K562 (cell line): ENCODE results near the gene COL7A1. TPM values are rescaled to one million over a fixed set of nuclear protein-coding genes. Genes with fewer than 3 reads are reported as not detected.
A peak's percentile ranks its signal among the peaks of the same experiment; 100 is the strongest.

ENCODE experiments used
- ATAC-seq: fragments of 200-7000 bp; cut with Tn5 transposase; 3 replicates; pipeline ENCODE4 v1.9.1; 2020; ENCODE audit warnings: moderate library complexity
- BruUV-seq: library from RNA; stranded (reverse); fragments of 400-500 nt; replicated peaks from 2 replicates; lab custom pipeline; 2021; lab: Mats Ljungman, UMichigan
- CTCF ChIA-PET: fragments of 300-600 bp; formaldehyde crosslinking; extraction: SDS; loops from one replicate; lab custom pipeline; 2021; ENCODE audit warnings: low intra/inter-chr PET ratio; lab: Yijun Ruan, JAX
- POLR2A ChIA-PET: fragments of 300-600, 350-650 bp; sonication (Branson Sonifier 250); formaldehyde crosslinking; extraction: SDS; loops from one replicate; lab custom pipeline; 2021; ENCODE audit warnings: antibody characterized with exemption, inconsistent platforms; lab: Yijun Ruan, JAX
- DNase-seq, 4 experiments: peaks; one replicate each; pipeline versions ENCODE4 v3.0.0 to v3.0.0-alpha.2; 2011 to 2018; ENCODE audit warnings: low spot score in 3 of 4, mixed read lengths in 3 of 4; ENCODE audit errors: extremely low read depth in 1 of 4
- FAIRE-seq: peaks from 2 replicates; lab custom pipeline; 2011; peaks lifted over from hg19 to GRCh38; lab: Jason Lieb, UNC
- H2AFZ ChIP-seq: 2 replicates; pipeline ENCODE4 v1.6.0; 2011; ENCODE audit warnings: low read depth, low read length, control low read depth, inconsistent platforms
- H3K27ac ChIP-seq: fragments of 200-600 bp; 3 replicates; pipeline ENCODE4 v1.8.0; 2011; ENCODE audit warnings: low read depth, mild to moderate bottlenecking, control low read depth, inconsistent platforms, low read length, moderate library complexity, mixed read lengths; ENCODE audit errors: extremely low read depth
- H3K27me3 ChIP-seq, 2 experiments: fragments of 300-600 bp in 1 of 2; 2 replicates in 1 of 2; 3 replicates in 1 of 2; pipeline versions ENCODE4 v1.6.0 to v1.8.0; 2011; ENCODE audit warnings: inconsistent platforms in 2 of 2, low read length in 2 of 2, mild to moderate bottlenecking in 1 of 2, mixed read lengths in 1 of 2, moderate library complexity in 1 of 2; ENCODE audit not compliant: control insufficient read depth in 2 of 2, insufficient read depth in 2 of 2
- H3K36me3 ChIP-seq: fragments of 300-600 bp; 3 replicates; pipeline ENCODE4 v1.8.0; 2011; ENCODE audit warnings: mild to moderate bottlenecking, low read length, inconsistent platforms; ENCODE audit not compliant: control insufficient read depth, insufficient read depth
- H3K4me1 ChIP-seq, 2 experiments: fragments of 200-600 bp in 1 of 2; replicated peaks in 1 of 2; 2 replicates in 1 of 2; 3 replicates in 1 of 2; pipeline versions ENCODE4 v1.5.1 to v1.8.0; 2011; ENCODE audit warnings: inconsistent platforms in 2 of 2, low read length in 2 of 2, mild to moderate bottlenecking in 1 of 2, mixed read lengths in 1 of 2, moderate library complexity in 1 of 2; ENCODE audit not compliant: control insufficient read depth in 2 of 2, insufficient read depth in 2 of 2
- H3K4me2 ChIP-seq: 2 replicates; pipeline ENCODE4 v1.6.1; 2011; ENCODE audit warnings: low read length, control low read depth, inconsistent platforms, mixed read lengths; ENCODE audit not compliant: insufficient read depth
- H3K4me3 ChIP-seq: fragments of 200-600 bp; sonication (generic), shearing (Covaris generic); 2 replicates; pipeline ENCODE4 v1.5.1; 2016; ENCODE audit warnings: control low read depth, inconsistent platforms
- H3K79me2 ChIP-seq: fragments of 200-600 bp; 3 replicates; pipeline ENCODE4 v1.8.0; 2011; ENCODE audit warnings: low read length, inconsistent platforms; ENCODE audit not compliant: control insufficient read depth, insufficient read depth
- H3K9ac ChIP-seq, 2 experiments: 2 replicates each; pipeline versions ENCODE4 v1.6.0 to v1.6.1; 2011; ENCODE audit warnings: low read depth in 2 of 2, low read length in 2 of 2, control low read depth in 1 of 2, inconsistent platforms in 1 of 2, mild to moderate bottlenecking in 1 of 2, mixed read lengths in 1 of 2; ENCODE audit not compliant: insufficient read depth in 1 of 2
- H3K9me1 ChIP-seq: one replicate; pipeline ENCODE4 v1.6.0; 2011; ENCODE audit warnings: inconsistent platforms, mild to moderate bottlenecking, low read length, moderate library complexity; ENCODE audit not compliant: control insufficient read depth, insufficient read depth
- H3K9me3 ChIP-seq: replicated peaks from 2 replicates; pipeline ENCODE4 v1.5.1; 2011; ENCODE audit warnings: low read depth, low read length, inconsistent platforms; ENCODE audit not compliant: control insufficient read depth, insufficient read depth
- H4K20me1 ChIP-seq: replicated peaks from 2 replicates; pipeline ENCODE4 v1.6.1; 2011; ENCODE audit warnings: low read length, inconsistent platforms, mixed read lengths; ENCODE audit not compliant: control insufficient read depth, insufficient read depth
- HMG20A ChIP-seq: fragments of 450-650 bp; formaldehyde crosslinking; conservative IDR thresholded peaks from 2 replicates; pipeline ENCODE4 v1.4.0; 2020; ENCODE audit warnings: mild to moderate bottlenecking, mixed read lengths
- MIER1 ChIP-seq: fragments of 450-650 bp; IDR thresholded peaks from 2 replicates; pipeline ENCODE4 v1.6.1; 2016; ENCODE audit warnings: antibody characterized with exemption, mild to moderate bottlenecking, low read depth
- MYNN ChIP-seq, 2 experiments: sonication (generic); formaldehyde crosslinking in 1 of 2; IDR thresholded peaks; 2 replicates each; pipeline versions ENCODE4 v1.5.0 to v1.6.1; 2016 to 2020; ENCODE audit warnings: antibody characterized with exemption in 1 of 2, missing genetic modification reagents in 1 of 2
- POLR2G ChIP-seq: fragments of 200-400 bp; formaldehyde crosslinking; IDR thresholded peaks from 2 replicates; pipeline ENCODE4 v1.6.1; 2017; ENCODE audit warnings: low read depth, mild to moderate bottlenecking, antibody characterized with exemption, low read length, moderate library complexity
- RBBP5 ChIP-seq: fragments of 200-600 bp; sonication (generic); IDR thresholded peaks from 2 replicates; pipeline ENCODE4 v1.6.1; 2012; ENCODE audit warnings: borderline replicate concordance, mild to moderate bottlenecking, low read length, control low read depth, inconsistent platforms; ENCODE audit not compliant: insufficient read depth, poor library complexity, severe bottlenecking
- RBFOX2 ChIP-seq: fragments of 200-400 bp; formaldehyde crosslinking; IDR thresholded peaks from 2 replicates; pipeline ENCODE4 v1.6.1; 2017; ENCODE audit warnings: low read depth, mild to moderate bottlenecking, low read length, moderate library complexity
- WGBS: fragments of 100-300 bp; shearing (Covaris generic); methylation state at CpG from one replicate; pipeline ENCODE4 v1.1.6; 2016; ENCODE audit warnings: low coverage, mixed read lengths; ENCODE audit not compliant: insufficient coverage; ENCODE audit errors: missing lambda C conversion rate; 5-methylcytosine and 5-hydroxymethylcytosine counted together
- in situ Hi-C: fragments of 300-500 bp; cut with MboI; formaldehyde crosslinking; loops from 4 replicates; pipeline ENCODE4 v1.15.0; 2018; ENCODE audit warnings: inconsistent platforms, mixed read lengths
- intact Hi-C: fragments of 100-400 bp; cut with micrococcal nuclease; formaldehyde crosslinking; loops from 2 replicates; pipeline ENCODE4 v1.14.2; 2022
- polyA plus RNA-seq, 8 experiments: library from polyadenylated mRNA; depleted of rRNA in 4 of 8; stranded (reverse) in 5 of 8; unstranded in 3 of 8; fragments of >200 nt; fragmentation: Nextera tagmentation in 2 of 8; fragmentation: Illumina TruSeq in 1 of 8; extraction: Ambion mirVana in 2 of 8; extraction: Trizol in 1 of 8; gene quantifications; 2 replicates each; pipeline versions ENCODE4 v1.2.1 to v1.2.3, GENCODE V29; 2011 to 2014; ENCODE audit warnings: inconsistent platforms in 1 of 8, missing spikeins in 1 of 8
- total RNA-seq, 7 experiments: library from RNA; depleted of rRNA in 6 of 7; stranded (reverse); fragments of >200 nt in 6 of 7; fragmentation: Illumina TruSeq in 2 of 7; extraction: Trizol in 2 of 7; gene quantifications; 2 replicates each; pipeline versions ENCODE4 v1.2.1 to v1.2.3, GENCODE V29; 2011 to 2021; ENCODE audit warnings: low replicate concordance in 1 of 7

COL7A1 gene
- total and polyA plus RNA-seq, 9 of the 15 experiments (the other 6 are each of a cell fraction or from before 2014, with no cell fraction given), result 0.09 to 0.66 (median 0.35) TPM; not detected in 3

DNA sequence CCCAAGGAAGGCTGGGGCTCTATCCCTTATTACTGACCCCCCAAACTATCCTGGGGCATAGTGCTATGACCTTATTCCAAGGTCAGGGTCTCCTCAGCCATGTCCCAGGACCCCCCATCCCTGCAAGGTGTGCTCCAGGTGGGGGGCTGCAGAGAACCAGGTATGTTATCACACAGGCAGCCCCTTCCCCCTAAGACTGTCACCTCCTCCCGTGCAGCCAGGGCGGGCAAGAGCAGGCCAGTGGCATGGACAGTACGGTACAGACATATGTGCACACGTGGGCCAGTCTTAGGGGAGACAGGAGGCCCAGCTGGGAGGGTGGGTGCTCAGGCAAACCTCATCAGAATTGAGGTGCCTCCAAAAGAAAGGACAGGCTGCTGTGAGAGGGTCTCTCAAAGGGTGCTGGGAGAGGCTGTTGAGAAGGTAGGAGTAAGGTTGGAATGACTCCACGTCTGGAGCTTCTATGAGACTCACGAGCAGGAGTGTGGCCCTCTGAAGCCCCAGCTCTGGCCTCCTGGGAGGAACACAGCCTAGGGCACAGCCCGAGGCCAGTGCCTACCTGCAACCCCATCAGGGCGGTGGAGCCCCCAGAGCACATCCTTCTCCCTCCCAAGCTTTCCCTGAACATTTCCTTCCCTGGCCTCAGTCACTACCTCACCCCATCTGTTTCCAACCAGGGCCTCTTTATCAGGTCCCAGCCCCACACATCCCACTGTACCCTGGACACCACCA, 1.7 kb upstream of the COL7A1 start:
- peak overlapping the region in 1 of 2 experiments; percentile 55; a peak in 2 of 4 replicates for H3K9ac ChIP-seq
- H3K4me3 ChIP-seq, result no peak overlapping the region
- TF ChIP-seq MIER1 (no peak), HMG20A (no peak), RBBP5 (no peak), RBFOX2 (peak; percentile 29; the same call in 1 of the 2 replicates), MYNN (IDR thresholded peaks at IDR 0.05) (peak; percentile 7; the same call in 1 of the 2 replicates), MYNN (CRISPR knock-in tag; IDR thresholded peaks at IDR 0.05) (no peak), POLR2G (peak; percentile 63; the same call in 1 of the 2 replicates)
- no peaks in the 10 kb centered on the region for H3K79me2 ChIP-seq
- no peak overlapping the region for H3K27ac ChIP-seq
- BruUV-seq, result no TSS peak
- peaks cover 0 to 2% of the 10 kb centered on the region in 2 experiments; a peak in 2 of 5 replicates for H3K27me3 ChIP-seq
- no peaks in the 10 kb centered on the region for H4K20me1 ChIP-seq
- no peaks in the 10 kb centered on the region for H3K9me3 ChIP-seq
- no peak overlapping the region for H3K4me2 ChIP-seq
- H2AFZ ChIP-seq, result no peak overlapping the region
- ChIA-PET POLR2A (interaction anchor here (0.6 to 1.4 kb wide), 7 partner anchors 8 to 113 kb away, joined by 3 to 5 read pairs (median 3); no protein-coding TSS in a partner anchor), CTCF (no interaction called here)
- H3K4me1 ChIP-seq, result peaks cover 12 to 40% of the 10 kb centered on the region in 2 experiments; a peak in 4 of 5 replicates
- DNase-seq (no peak), ATAC-seq (peak; percentile 16), FAIRE-seq (no peak)
- no peaks in the 10 kb centered on the region for H3K9me1 ChIP-seq
- 51% methylated on average over 6 of the region's 8 CpGs for WGBS
- H3K36me3 ChIP-seq, result peaks cover 46% of the 10 kb centered on the region; the same call in 2 of the 3 replicates
- in situ Hi-C loops (no loop called here), intact Hi-C loops (no loop called here)
